ENCODE measurements around the gene MEGF9.

MEGF9 gene

DNA sequence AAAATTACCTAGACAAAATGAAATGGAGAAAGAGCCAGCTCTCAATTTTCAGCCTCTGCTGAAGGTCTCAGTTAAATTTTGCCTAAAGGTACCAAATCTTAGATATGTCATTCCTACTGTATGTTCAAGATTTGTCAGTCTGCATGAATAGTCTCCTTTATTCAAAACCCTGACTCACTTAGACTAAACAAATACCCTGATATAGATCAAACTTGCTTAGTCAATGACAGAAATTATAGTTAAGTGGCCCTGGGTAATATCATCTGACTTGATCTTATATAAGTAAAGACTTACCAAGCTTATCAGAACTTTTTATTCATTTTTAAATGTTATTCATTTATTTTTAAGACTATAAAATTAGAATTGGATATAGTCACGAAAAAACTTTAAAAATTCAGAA is 12.2 kb downstream of the MEGF9 start:
- no peak for DNase-seq (ENCODE audit: low read depth)

GRCh38 chr9:120701248-120701647 is 13.0 kb downstream of the MEGF9 start:
- no peak for DNase-seq (ENCODE audit: low read depth)

GRCh38 chr9:120698766-120699165 is 15.5 kb downstream of the MEGF9 start:
- DNase-seq (ENCODE audit: low read depth): no peak

- DNase-seq (ENCODE audit: low read depth): no peak
These were observed 16.8 kb downstream of the MEGF9 start for GRCh38 chr9:120697448-120697847.

GRCh38 chr9:120696551-120697230 is 17.6 kb downstream of the MEGF9 start:
- DNase-seq (ENCODE audit: low read depth): no peak

DNA sequence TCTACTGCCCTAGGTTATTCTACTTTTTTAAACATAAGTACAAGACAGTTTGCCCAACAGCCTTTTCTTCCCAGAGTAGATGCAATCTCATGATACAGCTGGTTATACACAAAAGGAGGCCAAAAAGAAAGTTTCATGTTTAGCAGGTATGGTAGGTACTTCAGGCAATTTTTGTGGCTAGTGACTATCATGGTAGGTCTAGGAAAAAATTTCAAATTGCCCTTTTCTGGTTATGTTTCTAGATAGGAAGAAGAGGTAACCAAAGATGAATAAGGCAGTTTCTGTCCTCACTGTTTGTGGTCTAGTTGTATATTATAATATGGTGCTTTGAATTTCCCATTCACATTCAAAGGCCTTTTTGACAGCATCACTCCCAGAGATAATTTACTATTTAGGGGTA is 19.7 kb downstream of the MEGF9 start:
- no peak for DNase-seq (ENCODE audit: low read depth)

- no peak for DNase-seq (ENCODE audit: low read depth)
These were observed 20.6 kb downstream of the MEGF9 start for GRCh38 chr9:120693700-120694008.

- no peak for DNase-seq (ENCODE audit: low read depth)
These were observed 21.2 kb downstream of the MEGF9 start for GRCh38 chr9:120692901-120693699.

GRCh38 chr9:120690372-120690771 is 23.9 kb downstream of the MEGF9 start:
- DNase-seq (ENCODE audit: low read depth): no peak

GRCh38 chr9:120689860-120690259 is 24.4 kb downstream of the MEGF9 start:
- DNase-seq (ENCODE audit: low read depth): no peak

- no peak for DNase-seq (ENCODE audit: low read depth)
These were observed 25.5 kb downstream of the MEGF9 start for GRCh38 chr9:120688758-120689157.

- no peak for DNase-seq (ENCODE audit: low read depth)
These were observed 31.1 kb downstream of the MEGF9 start for GRCh38 chr9:120683150-120683549.

- DNase-seq (ENCODE audit: low read depth): no peak
These were observed 33.1 kb downstream of the MEGF9 start for GRCh38 chr9:120681121-120681520.

- DNase-seq (ENCODE audit: low read depth): no peak
These were observed 33.7 kb downstream of the MEGF9 start for GRCh38 chr9:120680579-120680978.

DNA sequence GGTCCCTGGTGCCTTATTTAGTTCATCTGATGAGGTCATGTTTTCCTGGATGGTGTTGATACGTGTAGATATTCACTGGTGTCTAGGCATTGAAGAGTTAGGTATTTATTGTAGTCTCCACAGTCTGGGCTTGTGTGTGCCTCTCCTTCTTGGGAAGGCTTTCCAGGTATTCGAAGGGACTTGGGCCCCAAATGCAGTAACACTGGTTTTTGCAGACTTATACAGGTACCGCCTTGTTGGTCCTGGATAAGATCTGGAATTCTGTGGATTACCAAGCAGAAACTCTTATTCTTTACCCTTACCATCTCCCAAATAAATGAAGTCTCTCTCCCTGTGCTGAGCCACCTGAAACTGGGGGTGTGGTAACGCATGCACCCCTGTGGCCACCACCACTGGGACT is 34.1 kb downstream of the MEGF9 start:
- DNase-seq (ENCODE audit: low read depth): no peak

GRCh38 chr9:120677965-120678364 is 36.3 kb downstream of the MEGF9 start:
- DNase-seq (ENCODE audit: low read depth): no peak

DNA sequence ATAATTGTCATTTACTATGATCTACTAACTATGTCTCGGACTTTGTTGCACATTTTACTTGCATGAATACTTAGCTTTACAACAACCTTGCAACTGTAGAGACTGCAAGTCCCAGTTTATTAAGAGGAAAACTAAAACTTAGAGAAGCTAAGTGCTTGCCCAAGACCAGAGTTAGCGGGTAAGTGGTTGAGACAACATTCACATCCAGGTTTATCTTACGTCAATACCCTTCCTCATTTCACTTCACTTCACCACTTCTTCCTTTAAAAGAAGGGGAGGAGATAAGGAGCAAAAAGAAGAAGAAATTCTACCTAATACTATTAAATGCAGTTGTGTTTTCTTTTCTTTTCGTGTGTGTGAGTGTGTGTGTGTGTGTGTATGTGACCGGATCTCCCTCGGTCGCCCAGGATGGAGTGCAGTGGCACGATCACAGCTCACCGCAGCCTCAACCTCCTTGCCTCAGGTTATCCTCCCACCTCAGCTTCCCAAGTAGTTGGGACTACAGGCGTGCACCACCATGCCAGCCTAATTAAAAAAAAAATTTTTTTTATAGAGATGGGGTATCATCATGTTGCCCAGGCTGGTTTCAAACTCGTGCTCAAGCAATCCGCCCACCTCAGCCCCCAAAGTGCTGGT is 37.4 kb downstream of the MEGF9 start:
- DNase-seq (ENCODE audit: low read depth): no peak

- no peak for DNase-seq (ENCODE audit: low read depth)
These were observed 45.9 kb downstream of the MEGF9 start for GRCh38 chr9:120668399-120668798.

GRCh38 chr9:120663950-120664349 is 50.3 kb downstream of the MEGF9 start:
- DNase-seq (ENCODE audit: low read depth): no peak

- DNase-seq (ENCODE audit: low read depth): no peak
These were observed 50.9 kb downstream of the MEGF9 start for GRCh38 chr9:120663380-120663779.

- DNase-seq (ENCODE audit: low read depth): no peak
These were observed 51.8 kb downstream of the MEGF9 start for GRCh38 chr9:120662513-120662912.

- DNase-seq (ENCODE audit: low read depth): no peak
These were observed 54.6 kb downstream of the MEGF9 start for GRCh38 chr9:120659676-120660075.

DNA sequence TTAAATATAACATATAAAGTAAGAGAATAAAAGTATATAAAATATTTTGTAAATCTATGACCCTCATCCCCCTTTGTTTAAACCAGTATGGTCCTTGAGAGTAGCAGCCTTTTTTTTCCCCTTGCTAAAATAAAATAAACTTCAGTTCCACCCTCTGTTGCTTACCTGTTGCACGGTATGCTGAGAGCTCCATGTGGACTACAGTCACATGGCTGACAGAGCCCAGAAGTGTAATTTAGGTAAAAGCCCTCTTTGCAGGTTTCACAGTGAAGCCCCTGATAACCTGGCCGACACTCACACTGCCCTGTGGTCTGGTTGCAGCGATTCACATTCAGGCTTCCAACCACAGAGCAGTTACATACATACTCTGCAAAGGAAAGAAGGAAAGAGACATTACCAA is 55.1 kb downstream of the MEGF9 start:
- DNase-seq (ENCODE audit: low read depth): no peak

Data from T-helper 22 cell (primary cell).